ENCODE measurements around the gene LENG1.

LENG1 gene

DNA sequence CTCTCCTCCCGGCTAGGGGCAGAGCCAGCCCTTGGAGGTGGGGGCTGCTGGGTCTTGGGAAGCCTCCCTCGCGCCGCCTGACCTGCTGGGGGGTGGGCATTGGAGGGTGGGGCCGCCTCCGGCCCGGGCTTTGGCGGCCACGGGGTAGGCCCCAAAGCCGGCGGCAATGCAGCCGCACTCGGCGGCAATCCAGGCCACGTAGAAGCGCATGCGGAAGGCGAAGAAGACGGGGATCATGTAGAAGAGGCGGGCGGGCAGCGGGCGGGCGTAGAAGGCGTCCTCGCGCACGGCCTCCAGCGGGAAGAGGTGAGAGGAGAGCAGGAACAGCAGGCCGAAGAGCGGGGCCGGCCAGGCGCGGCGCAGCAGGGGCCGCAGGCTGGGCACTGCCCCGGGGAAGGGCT lies 21.2 kb upstream of the LENG1 start:
- DNase-seq (ENCODE audit: low read depth in 2 of 2), result no peak
- H3K4me3 ChIP-seq (replicated peaks in 1 of 2; ENCODE audit: low read depth in 2 of 2, low read length in 2 of 2), result no peak overlapping the region
- no peak for TF ChIP-seq CTCF (IDR thresholded peaks at IDR 0.05; ENCODE audit: low read depth, low read length)

DNA sequence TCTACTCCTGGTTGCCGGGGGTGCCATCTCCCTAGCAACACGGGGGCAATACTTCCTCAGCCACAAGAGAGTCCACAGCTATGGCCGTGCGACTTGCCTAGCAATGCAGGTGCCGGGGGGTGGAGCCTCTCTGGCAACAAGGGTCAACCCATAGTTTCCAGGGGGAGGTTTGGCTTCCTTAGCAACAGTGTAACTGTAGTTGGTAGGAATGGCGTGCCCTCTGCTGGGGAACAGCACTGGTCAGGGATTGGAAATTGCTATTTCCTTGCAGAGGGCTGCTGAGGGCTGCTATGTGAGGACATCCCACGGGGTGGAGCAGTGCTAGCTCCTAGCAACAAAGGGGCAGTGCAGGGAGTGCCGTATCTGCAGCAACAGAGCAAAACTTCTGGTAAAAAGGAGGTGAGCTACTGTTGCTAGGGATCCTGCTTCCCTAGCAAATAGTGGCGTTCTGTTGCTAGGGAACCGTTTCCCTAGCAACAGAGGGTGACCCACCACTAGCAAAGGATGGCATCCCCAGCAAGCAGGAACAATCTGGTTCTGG lies 20.5 kb upstream of the LENG1 start:
- peak; percentile 44 for TF ChIP-seq CTCF (IDR thresholded peaks at IDR 0.05; ENCODE audit: low read depth, low read length)
- DNase-seq (ENCODE audit: low read depth in 2 of 2), result peak; percentile 61 to 86
- no peak overlapping the region for H3K4me3 ChIP-seq (replicated peaks in 1 of 2; ENCODE audit: low read depth in 2 of 2, low read length in 2 of 2)

- DNase-seq (ENCODE audit: low read depth in 2 of 2), result no peak
- TF ChIP-seq CTCF (IDR thresholded peaks at IDR 0.05; ENCODE audit: low read depth, low read length), result no peak
- H3K4me3 ChIP-seq (replicated peaks in 1 of 2; ENCODE audit: low read depth in 2 of 2, low read length in 2 of 2), result no peak overlapping the region
Measured at GRCh38 chr19:54179262-54179852, 19.8 kb upstream of the LENG1 start.

DNA sequence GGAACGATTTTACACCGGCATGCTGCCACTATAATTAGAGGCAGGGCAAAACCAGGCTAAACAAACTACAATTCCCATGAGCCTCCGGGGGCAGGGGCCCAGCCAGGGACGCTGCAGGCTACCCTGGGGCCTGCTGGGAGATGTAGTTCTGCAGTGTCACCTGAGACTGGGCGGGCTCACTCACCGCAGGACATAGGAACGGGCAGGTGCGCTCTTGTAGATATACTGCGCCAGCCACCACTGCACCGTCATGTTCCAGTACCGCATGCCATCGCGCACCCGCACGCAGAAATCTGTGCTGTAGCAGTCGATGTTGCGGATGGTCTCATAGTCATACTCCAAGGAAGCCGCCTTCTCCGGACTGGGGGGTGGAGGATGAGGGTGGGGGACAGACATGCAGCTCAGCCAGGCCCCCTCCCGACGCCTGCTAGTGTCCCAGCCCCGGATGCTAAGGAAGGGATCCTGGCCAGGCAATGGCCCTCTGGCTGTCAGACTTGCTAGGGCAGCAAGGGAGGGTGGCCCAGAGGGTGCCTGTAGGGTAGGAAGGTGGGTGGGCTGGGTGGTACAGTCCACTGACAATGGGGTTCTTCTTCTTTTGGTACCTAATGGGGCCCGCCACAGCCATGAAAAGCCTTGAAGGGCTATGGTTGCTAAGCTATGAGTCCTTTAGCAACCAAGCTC lies 19.2 kb upstream of the LENG1 start:
- no peak for TF ChIP-seq CTCF (IDR thresholded peaks at IDR 0.05; ENCODE audit: low read depth, low read length)
- DNase-seq (ENCODE audit: low read depth in 2 of 2), result no peak
- H3K4me3 ChIP-seq (replicated peaks in 1 of 2; ENCODE audit: low read depth in 2 of 2, low read length in 2 of 2), result no peak overlapping the region

DNA sequence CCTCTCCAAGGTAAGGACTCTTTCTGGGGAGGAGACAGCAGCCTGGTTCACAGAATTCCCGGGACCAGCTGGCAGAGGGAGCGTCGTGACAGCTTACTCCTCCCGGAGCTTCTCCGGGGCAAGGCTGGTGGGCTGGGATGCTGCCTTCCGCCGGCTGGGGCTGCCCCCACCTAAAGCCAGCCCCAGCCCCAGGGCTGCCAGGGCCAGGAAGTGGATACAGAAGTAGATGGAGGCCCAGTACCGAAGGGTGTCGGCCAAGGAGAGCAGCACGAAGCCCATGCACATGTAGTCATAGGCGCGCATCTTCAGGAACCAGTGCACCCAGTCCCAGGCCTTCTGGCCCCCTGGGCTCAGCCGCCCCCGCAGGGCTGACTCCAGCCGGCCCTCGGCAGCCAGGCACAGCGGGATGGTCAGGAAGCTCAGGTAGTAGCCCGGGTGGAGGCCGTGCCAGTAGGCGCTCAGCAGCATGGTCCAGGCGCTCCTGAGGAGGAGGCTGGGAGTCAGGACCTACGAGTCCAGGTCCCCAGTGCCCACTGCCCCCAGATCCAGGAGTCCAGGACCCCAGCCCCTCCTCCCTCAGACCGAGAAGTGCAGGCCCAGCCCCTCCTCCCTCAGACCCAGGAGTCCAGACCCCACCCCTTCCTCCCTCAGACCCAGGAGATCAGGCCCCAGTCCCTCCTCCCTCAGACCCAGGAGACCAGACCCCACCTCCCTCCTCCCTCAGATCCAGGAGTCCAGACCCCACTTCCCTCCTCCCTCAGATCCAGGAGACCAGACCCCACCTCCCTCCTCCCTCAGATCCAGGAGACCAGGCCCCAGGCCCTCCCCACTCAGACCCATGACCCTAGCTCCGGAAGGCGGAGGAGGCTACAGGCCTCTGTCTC lies 14.7 kb upstream of the LENG1 start:
- TF ChIP-seq CTCF (IDR thresholded peaks at IDR 0.05; ENCODE audit: low read depth, low read length), result no peak
- DNase-seq (ENCODE audit: low read depth in 2 of 2), result no peak
- no peak overlapping the region for H3K4me3 ChIP-seq (replicated peaks in 1 of 2; ENCODE audit: low read depth in 2 of 2, low read length in 2 of 2)

DNA sequence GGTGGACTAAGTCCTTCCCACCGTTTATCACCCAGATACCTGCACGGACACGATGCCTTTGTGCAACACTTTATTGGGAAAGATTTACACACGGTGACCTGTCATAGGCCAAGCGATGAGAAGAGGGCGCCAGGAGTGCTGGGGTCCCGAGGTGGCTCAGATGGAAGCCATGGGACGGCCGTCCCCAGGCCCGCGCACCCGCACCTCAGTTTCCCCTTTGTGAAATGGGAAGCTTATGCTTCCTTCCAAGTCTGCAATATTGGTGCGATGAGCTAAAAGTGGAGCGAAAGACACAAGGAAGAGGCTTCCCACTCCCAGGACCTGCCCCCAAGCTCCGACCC lies 13.8 kb upstream of the LENG1 start:
- no peak overlapping the region for H3K4me3 ChIP-seq (replicated peaks in 1 of 2; ENCODE audit: low read depth in 2 of 2, low read length in 2 of 2)
- DNase-seq (ENCODE audit: low read depth in 2 of 2), result no peak
- no peak for TF ChIP-seq CTCF (IDR thresholded peaks at IDR 0.05; ENCODE audit: low read depth, low read length)
